Mucosa of stomach (tissue), 1 donor: ENCODE data around the gene SWAP70.
A peak's percentile ranks its signal among the peaks of the same experiment; 100 is the strongest.

Experiments
- H3K27me3 ChIP-seq: one replicate; pipeline ENCODE4 v1.7.0; 2013; ENCODE audit warnings: mild to moderate bottlenecking, low read length; ENCODE audit not compliant: control insufficient read depth, insufficient read depth
- H3K36me3 ChIP-seq: one replicate; pipeline ENCODE4 v1.7.0; 2013; ENCODE audit warnings: low read length; ENCODE audit not compliant: control insufficient read depth, insufficient read depth
- H3K4me1 ChIP-seq: one replicate; pipeline ENCODE4 v1.7.0; 2013; ENCODE audit warnings: mild to moderate bottlenecking, low read length; ENCODE audit not compliant: control insufficient read depth, insufficient read depth
- H3K4me3 ChIP-seq: one replicate; pipeline ENCODE4 v1.7.0; 2013; ENCODE audit warnings: low read length
- H3K9ac ChIP-seq: one replicate; pipeline ENCODE4 v1.7.0; 2013; ENCODE audit warnings: mild to moderate bottlenecking, low read length, moderate library complexity
- H3K9me3 ChIP-seq: one replicate; pipeline ENCODE4 v1.7.0; 2013; ENCODE audit warnings: mild to moderate bottlenecking, low read length, moderate library complexity; ENCODE audit not compliant: control insufficient read depth
- donor health status: Pancreatic carcinoma.

Gene SWAP70

GRCh38 chr11:9747828-9748227 lies 84.0 kb downstream of the SWAP70 start:
- no peaks in the 10 kb centered on the region for H3K27me3 ChIP-seq
- H3K9me3 ChIP-seq = no peaks in the 10 kb centered on the region
- H3K36me3 ChIP-seq = no peaks in the 10 kb centered on the region
- no peaks in the 10 kb centered on the region for H3K4me1 ChIP-seq
- no peak overlapping the region for H3K9ac ChIP-seq
- no peak overlapping the region for H3K4me3 ChIP-seq

GRCh38 chr11:9748361-9748970 lies 84.6 kb downstream of the SWAP70 start:
- no peaks in the 10 kb centered on the region for H3K4me1 ChIP-seq
- no peaks in the 10 kb centered on the region for H3K27me3 ChIP-seq
- no peak overlapping the region for H3K4me3 ChIP-seq
- no peak overlapping the region for H3K9ac ChIP-seq
- H3K9me3 ChIP-seq = no peaks in the 10 kb centered on the region
- H3K36me3 ChIP-seq = no peaks in the 10 kb centered on the region

GRCh38 chr11:9750551-9750950 lies 86.7 kb downstream of the SWAP70 start:
- Histone ChIP-seq H3K9ac (no peak overlapping the region), H3K27me3 (no peaks in the 10 kb centered on the region), H3K9me3 (no peaks in the 10 kb centered on the region), H3K4me3 (no peak overlapping the region), H3K36me3 (no peaks in the 10 kb centered on the region), H3K4me1 (no peaks in the 10 kb centered on the region)

- H3K9me3 ChIP-seq = no peaks in the 10 kb centered on the region
- no peaks in the 10 kb centered on the region for H3K36me3 ChIP-seq
Observed at GRCh38 chr11:9752091-9752490, 88.2 kb downstream of the SWAP70 start.

GRCh38 chr11:9753021-9753420 lies 89.1 kb downstream of the SWAP70 start:
- H3K9me3 ChIP-seq = no peaks in the 10 kb centered on the region
- H3K36me3 ChIP-seq = no peaks in the 10 kb centered on the region
- peaks cover 8% of the 10 kb centered on the region for H3K4me1 ChIP-seq
- H3K27me3 ChIP-seq = no peaks in the 10 kb centered on the region
- no peak overlapping the region for H3K9ac ChIP-seq
- H3K4me3 ChIP-seq = no peak overlapping the region

More at GRCh38 chr11:9752091-9752490, 88.2 kb downstream of the SWAP70 start:
- no peak overlapping the region for H3K4me3 ChIP-seq
- H3K27me3 ChIP-seq = no peaks in the 10 kb centered on the region
- no peak overlapping the region for H3K9ac ChIP-seq
- H3K4me1 ChIP-seq = no peaks in the 10 kb centered on the region

- Histone ChIP-seq H3K9ac (no peak overlapping the region), H3K4me1 (peaks cover 14% of the 10 kb centered on the region), H3K36me3 (no peaks in the 10 kb centered on the region), H3K9me3 (no peaks in the 10 kb centered on the region), H3K4me3 (no peak overlapping the region), H3K27me3 (no peaks in the 10 kb centered on the region)
Observed at GRCh38 chr11:9754010-9754471, 90.2 kb downstream of the SWAP70 start.

GRCh38 chr11:9755561-9756185 lies 91.8 kb downstream of the SWAP70 start:
- Histone ChIP-seq H3K4me3 (no peak overlapping the region), H3K9me3 (no peaks in the 10 kb centered on the region), H3K4me1 (peaks cover 26% of the 10 kb centered on the region), H3K27me3 (no peaks in the 10 kb centered on the region), H3K9ac (no peak overlapping the region), H3K36me3 (no peaks in the 10 kb centered on the region)

GRCh38 chr11:9756461-9756860 lies 92.6 kb downstream of the SWAP70 start:
- Histone ChIP-seq H3K27me3 (no peaks in the 10 kb centered on the region), H3K9me3 (no peaks in the 10 kb centered on the region), H3K4me3 (no peak overlapping the region), H3K9ac (no peak overlapping the region), H3K4me1 (peaks cover 26% of the 10 kb centered on the region), H3K36me3 (no peaks in the 10 kb centered on the region)

GRCh38 chr11:9756878-9757277 lies 93.0 kb downstream of the SWAP70 start:
- Histone ChIP-seq H3K9me3 (no peaks in the 10 kb centered on the region), H3K27me3 (no peaks in the 10 kb centered on the region), H3K4me1 (peaks cover 26% of the 10 kb centered on the region), H3K36me3 (no peaks in the 10 kb centered on the region), H3K4me3 (no peak overlapping the region), H3K9ac (no peak overlapping the region)

- Histone ChIP-seq H3K9me3 (no peaks in the 10 kb centered on the region), H3K27me3 (no peaks in the 10 kb centered on the region), H3K36me3 (no peaks in the 10 kb centered on the region), H3K4me1 (peaks cover 26% of the 10 kb centered on the region), H3K4me3 (peak overlapping the region; percentile 71), H3K9ac (peak overlapping the region; percentile 83)
Observed at GRCh38 chr11:9757809-9758636, 94.1 kb downstream of the SWAP70 start.

- no peaks in the 10 kb centered on the region for H3K9me3 ChIP-seq
- peaks cover 26% of the 10 kb centered on the region for H3K4me1 ChIP-seq
- no peaks in the 10 kb centered on the region for H3K27me3 ChIP-seq
- peak overlapping the region; percentile 71 for H3K4me3 ChIP-seq
- H3K9ac ChIP-seq = peak overlapping the region; percentile 83
- H3K36me3 ChIP-seq = no peaks in the 10 kb centered on the region
Observed at GRCh38 chr11:9758637-9759518, 95.0 kb downstream of the SWAP70 start.
